K562 (cell line): Measurements from ENCODE around the gene CPNE6. TPM values are rescaled to one million over a fixed set of nuclear protein-coding genes. Genes with fewer than 3 reads are reported as not detected.

ENCODE experiments used
- ATAC-seq: fragments of 200-7000 bp; cut with Tn5 transposase; 3 replicates; pipeline ENCODE4 v1.9.1; 2020; ENCODE audit warnings: moderate library complexity
- BruUV-seq: library from RNA; stranded (reverse); fragments of 400-500 nt; replicated peaks from 2 replicates; lab custom pipeline; 2021; lab: Mats Ljungman, UMichigan
- CTCF ChIA-PET: fragments of 300-600 bp; formaldehyde crosslinking; extraction: SDS; loops from one replicate; lab custom pipeline; 2021; ENCODE audit warnings: low intra/inter-chr PET ratio; lab: Yijun Ruan, JAX
- POLR2A ChIA-PET: fragments of 300-600, 350-650 bp; sonication (Branson Sonifier 250); formaldehyde crosslinking; extraction: SDS; loops from one replicate; lab custom pipeline; 2021; ENCODE audit warnings: antibody characterized with exemption, inconsistent platforms; lab: Yijun Ruan, JAX
- DNase-seq, 4 experiments: peaks; one replicate each; pipeline versions ENCODE4 v3.0.0 to v3.0.0-alpha.2; 2011 to 2018; ENCODE audit warnings: low spot score in 3 of 4, mixed read lengths in 3 of 4; ENCODE audit errors: extremely low read depth in 1 of 4
- FAIRE-seq: peaks from 2 replicates; lab custom pipeline; 2011; peaks lifted over from hg19 to GRCh38; lab: Jason Lieb, UNC
- H2AFZ ChIP-seq: 2 replicates; pipeline ENCODE4 v1.6.0; 2011; ENCODE audit warnings: low read depth, low read length, control low read depth, inconsistent platforms
- H3K27ac ChIP-seq: fragments of 200-600 bp; 3 replicates; pipeline ENCODE4 v1.8.0; 2011; ENCODE audit warnings: low read depth, mild to moderate bottlenecking, control low read depth, inconsistent platforms, low read length, moderate library complexity, mixed read lengths; ENCODE audit errors: extremely low read depth
- H3K27me3 ChIP-seq, 2 experiments: fragments of 300-600 bp in 1 of 2; 2 replicates in 1 of 2; 3 replicates in 1 of 2; pipeline versions ENCODE4 v1.6.0 to v1.8.0; 2011; ENCODE audit warnings: inconsistent platforms in 2 of 2, low read length in 2 of 2, mild to moderate bottlenecking in 1 of 2, mixed read lengths in 1 of 2, moderate library complexity in 1 of 2; ENCODE audit not compliant: control insufficient read depth in 2 of 2, insufficient read depth in 2 of 2
- H3K36me3 ChIP-seq: fragments of 300-600 bp; 3 replicates; pipeline ENCODE4 v1.8.0; 2011; ENCODE audit warnings: mild to moderate bottlenecking, low read length, inconsistent platforms; ENCODE audit not compliant: control insufficient read depth, insufficient read depth
- H3K4me1 ChIP-seq, 2 experiments: fragments of 200-600 bp in 1 of 2; replicated peaks in 1 of 2; 2 replicates in 1 of 2; 3 replicates in 1 of 2; pipeline versions ENCODE4 v1.5.1 to v1.8.0; 2011; ENCODE audit warnings: inconsistent platforms in 2 of 2, low read length in 2 of 2, mild to moderate bottlenecking in 1 of 2, mixed read lengths in 1 of 2, moderate library complexity in 1 of 2; ENCODE audit not compliant: control insufficient read depth in 2 of 2, insufficient read depth in 2 of 2
- H3K4me2 ChIP-seq: 2 replicates; pipeline ENCODE4 v1.6.1; 2011; ENCODE audit warnings: low read length, control low read depth, inconsistent platforms, mixed read lengths; ENCODE audit not compliant: insufficient read depth
- H3K4me3 ChIP-seq: fragments of 200-600 bp; sonication (generic), shearing (Covaris generic); 2 replicates; pipeline ENCODE4 v1.5.1; 2016; ENCODE audit warnings: control low read depth, inconsistent platforms
- H3K79me2 ChIP-seq: fragments of 200-600 bp; 3 replicates; pipeline ENCODE4 v1.8.0; 2011; ENCODE audit warnings: low read length, inconsistent platforms; ENCODE audit not compliant: control insufficient read depth, insufficient read depth
- H3K9ac ChIP-seq, 2 experiments: 2 replicates each; pipeline versions ENCODE4 v1.6.0 to v1.6.1; 2011; ENCODE audit warnings: low read depth in 2 of 2, low read length in 2 of 2, control low read depth in 1 of 2, inconsistent platforms in 1 of 2, mild to moderate bottlenecking in 1 of 2, mixed read lengths in 1 of 2; ENCODE audit not compliant: insufficient read depth in 1 of 2
- H3K9me1 ChIP-seq: one replicate; pipeline ENCODE4 v1.6.0; 2011; ENCODE audit warnings: inconsistent platforms, mild to moderate bottlenecking, low read length, moderate library complexity; ENCODE audit not compliant: control insufficient read depth, insufficient read depth
- H3K9me3 ChIP-seq: replicated peaks from 2 replicates; pipeline ENCODE4 v1.5.1; 2011; ENCODE audit warnings: low read depth, low read length, inconsistent platforms; ENCODE audit not compliant: control insufficient read depth, insufficient read depth
- H4K20me1 ChIP-seq: replicated peaks from 2 replicates; pipeline ENCODE4 v1.6.1; 2011; ENCODE audit warnings: low read length, inconsistent platforms, mixed read lengths; ENCODE audit not compliant: control insufficient read depth, insufficient read depth
- CBX3 ChIP-seq, 2 experiments: IDR thresholded peaks; 1 replicate in 1 of 2; 2 replicates in 1 of 2; pipeline ENCODE4 v1.6.1; 2012; ENCODE audit warnings: inconsistent platforms in 2 of 2, low read length in 2 of 2, borderline replicate concordance in 1 of 2, control low read depth in 1 of 2
- DIDO1 ChIP-seq: fragments of 450-650 bp; IDR thresholded peaks from 2 replicates; pipeline ENCODE4 v1.6.1; 2016; ENCODE audit warnings: low read depth, missing biosample characterization, missing genetic modification characterization
- KAT8 ChIP-seq: fragments of 450-650 bp; IDR thresholded peaks from 2 replicates; pipeline ENCODE4 v1.6.1; 2016; ENCODE audit warnings: low read depth, mild to moderate bottlenecking
- NFE2L1 ChIP-seq: fragments of 450-650 bp; IDR thresholded peaks from 2 replicates; pipeline ENCODE4 v1.6.1; 2016; ENCODE audit warnings: missing genetic modification characterization, low read depth, mild to moderate bottlenecking, missing compliant biosample characterization, moderate library complexity, borderline replicate concordance
- ZNF584 ChIP-seq: fragments of 200-800 bp; sonication (Bioruptor generic); IDR thresholded peaks from 2 replicates; pipeline ENCODE4 v1.6.1; 2016; ENCODE audit warnings: low read depth, mild to moderate bottlenecking, missing genetic modification characterization, missing compliant biosample characterization
- WGBS: fragments of 100-300 bp; shearing (Covaris generic); methylation state at CpG from one replicate; pipeline ENCODE4 v1.1.6; 2016; ENCODE audit warnings: low coverage, mixed read lengths; ENCODE audit not compliant: insufficient coverage; ENCODE audit errors: missing lambda C conversion rate; 5-methylcytosine and 5-hydroxymethylcytosine counted together
- in situ Hi-C: fragments of 300-500 bp; cut with MboI; formaldehyde crosslinking; loops from 4 replicates; pipeline ENCODE4 v1.15.0; 2018; ENCODE audit warnings: inconsistent platforms, mixed read lengths
- intact Hi-C: fragments of 100-400 bp; cut with micrococcal nuclease; formaldehyde crosslinking; loops from 2 replicates; pipeline ENCODE4 v1.14.2; 2022
- polyA plus RNA-seq, 8 experiments: library from polyadenylated mRNA; depleted of rRNA in 4 of 8; stranded (reverse) in 5 of 8; unstranded in 3 of 8; fragments of >200 nt; fragmentation: Nextera tagmentation in 2 of 8; fragmentation: Illumina TruSeq in 1 of 8; extraction: Ambion mirVana in 2 of 8; extraction: Trizol in 1 of 8; gene quantifications; 2 replicates each; pipeline versions ENCODE4 v1.2.1 to v1.2.3, GENCODE V29; 2011 to 2014; ENCODE audit warnings: inconsistent platforms in 1 of 8, missing spikeins in 1 of 8
- total RNA-seq, 7 experiments: library from RNA; depleted of rRNA in 6 of 7; stranded (reverse); fragments of >200 nt in 6 of 7; fragmentation: Illumina TruSeq in 2 of 7; extraction: Trizol in 2 of 7; gene quantifications; 2 replicates each; pipeline versions ENCODE4 v1.2.1 to v1.2.3, GENCODE V29; 2011 to 2021; ENCODE audit warnings: low replicate concordance in 1 of 7
- TF ChIP-seq, protein P1 (sequence below): sonication (generic); formaldehyde crosslinking; IDR thresholded peaks from 2 replicates; pipeline ENCODE4 v1.8.0; 2023; ENCODE audit warnings: mild to moderate bottlenecking, missing genetic modification reagents

The CPNE6 gene
- total and polyA plus RNA-seq, 9 of the 15 experiments (the other 6 are each of a cell fraction or from before 2014, with no cell fraction given): not detected

DNA sequence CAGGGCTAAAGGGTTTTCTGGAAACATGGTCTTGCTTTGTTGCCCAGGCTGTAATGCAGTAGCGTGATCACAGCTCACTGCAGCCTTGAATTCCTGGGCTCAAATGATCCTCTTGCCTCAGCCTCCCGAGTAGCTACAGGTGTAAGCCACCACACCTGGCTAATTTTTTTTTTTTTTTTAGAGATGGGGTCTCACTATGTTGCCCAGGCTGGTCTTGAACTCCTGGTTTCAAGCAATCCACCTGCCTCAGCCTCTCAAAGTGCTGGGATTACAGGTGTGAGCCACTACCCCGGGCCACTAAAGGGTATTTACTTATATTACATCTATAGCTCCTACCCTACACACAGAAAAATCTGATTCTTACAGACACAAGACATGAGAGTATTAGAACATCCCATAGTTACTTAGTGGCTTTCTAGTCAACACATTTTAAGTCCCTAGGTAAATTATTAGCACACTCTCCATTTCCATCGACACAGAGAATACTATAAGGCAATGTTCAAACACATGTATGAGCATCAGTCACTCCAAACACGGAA lies 37.0 kb downstream of the CPNE6 start:
- in situ Hi-C loops (no loop called here), intact Hi-C loops (loop anchor here (1.0 to 5.0 kb wide), 2 partner anchors 50 to 211 kb away; no protein-coding TSS in a partner anchor)
- peaks cover 7% of the 10 kb centered on the region; the same call in 1 of the 3 replicates for H3K36me3 ChIP-seq
- H3K9me3 ChIP-seq: no peaks in the 10 kb centered on the region; the same call in 1 of the 2 replicates
- H3K9me1 ChIP-seq: no peaks in the 10 kb centered on the region
- POLR2A ChIA-PET: interaction anchor here (0.6 to 4.8 kb wide), 4 partner anchors 13 to 105 kb away, joined by 3 to 29 read pairs (median 8); partner anchors contain the start of gene PCK2
- H3K4me3 ChIP-seq: no peak overlapping the region
- no peak for ATAC-seq
- H3K79me2 ChIP-seq: no peaks in the 10 kb centered on the region
- no peaks in the 10 kb centered on the region for H4K20me1 ChIP-seq
- H3K27me3 ChIP-seq: no peaks in the 10 kb centered on the region
- WGBS: 20% methylated on average over 5 of the region's 5 CpGs
- no TSS peak for BruUV-seq
- no peak for FAIRE-seq
- H3K27ac ChIP-seq: no peak overlapping the region; the same call in 2 of the 3 replicates
- CTCF ChIA-PET: interaction anchor here (0.9 kb wide), 1 partner anchor 50 kb away, joined by 7 read pairs; no protein-coding TSS in a partner anchor
- H3K4me2 ChIP-seq: no peak overlapping the region
- H3K9ac ChIP-seq: no peak overlapping the region
- TF ChIP-seq KAT8: no peak
- TF ChIP-seq, protein P1, sequence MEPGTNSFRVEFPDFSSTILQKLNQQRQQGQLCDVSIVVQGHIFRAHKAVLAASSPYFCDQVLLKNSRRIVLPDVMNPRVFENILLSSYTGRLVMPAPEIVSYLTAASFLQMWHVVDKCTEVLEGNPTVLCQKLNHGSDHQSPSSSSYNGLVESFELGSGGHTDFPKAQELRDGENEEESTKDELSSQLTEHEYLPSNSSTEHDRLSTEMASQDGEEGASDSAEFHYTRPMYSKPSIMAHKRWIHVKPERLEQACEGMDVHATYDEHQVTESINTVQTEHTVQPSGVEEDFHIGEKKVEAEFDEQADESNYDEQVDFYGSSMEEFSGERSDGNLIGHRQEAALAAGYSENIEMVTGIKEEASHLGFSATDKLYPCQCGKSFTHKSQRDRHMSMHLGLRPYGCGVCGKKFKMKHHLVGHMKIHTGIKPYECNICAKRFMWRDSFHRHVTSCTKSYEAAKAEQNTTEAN (CRISPR knock-in tag): no peak
- H3K4me1 ChIP-seq: peaks cover 0 to 3% of the 10 kb centered on the region in 2 experiments; a peak in 2 of 5 replicates
- no peak for DNase-seq
- H2AFZ ChIP-seq: peak overlapping the region; percentile 85

DNA sequence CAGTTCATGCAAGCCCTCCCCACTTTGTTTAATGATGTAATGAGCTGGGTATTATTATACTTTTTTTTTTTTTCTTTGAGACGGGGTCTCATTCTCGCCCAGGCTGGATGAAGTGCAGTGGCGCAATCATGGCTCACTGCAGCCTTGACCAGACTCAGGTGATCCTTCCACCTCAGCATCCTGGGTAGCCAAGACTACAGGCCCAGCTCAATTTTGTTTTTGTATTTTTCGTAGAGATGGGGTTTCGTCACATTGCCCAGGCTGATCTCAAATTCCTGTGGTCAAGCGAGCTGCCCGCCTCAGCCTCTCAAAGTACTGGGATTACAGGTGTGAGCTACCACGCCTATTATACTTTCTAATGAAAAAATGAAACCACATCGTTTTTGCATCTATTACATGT lies 38.7 kb downstream of the CPNE6 start:
- in situ Hi-C loops (no loop called here), intact Hi-C loops (no loop called here)
- ATAC-seq (no peak), FAIRE-seq (no peak), DNase-seq (no peak)
- no peaks in the 10 kb centered on the region for H3K9me3 ChIP-seq
- no peak overlapping the region for H3K27ac ChIP-seq
- H3K9me1 ChIP-seq: no peaks in the 10 kb centered on the region
- no peak overlapping the region for H3K4me3 ChIP-seq
- no peak overlapping the region for H3K4me2 ChIP-seq
- CTCF ChIA-PET: interaction anchor here (1.5 kb wide), 1 partner anchor 96 kb away, joined by 6 read pairs; no protein-coding TSS in a partner anchor
- H4K20me1 ChIP-seq: no peaks in the 10 kb centered on the region
- peaks cover 0 to 8% of the 10 kb centered on the region in 2 experiments; a peak in 3 of 5 replicates for H3K4me1 ChIP-seq
- no peak overlapping the region for H2AFZ ChIP-seq
- H3K36me3 ChIP-seq: no peaks in the 10 kb centered on the region
- WGBS: 83% methylated on average over 8 of the region's 9 CpGs
- H3K79me2 ChIP-seq: peaks cover under 1% of the 10 kb centered on the region; the same call in 1 of the 3 replicates
- POLR2A ChIA-PET: interaction anchor here (1.3 to 1.5 kb wide), 3 partner anchors 15 to 41 kb away, joined by 3 to 4 read pairs (median 4); no protein-coding TSS in a partner anchor
- no peaks in the 10 kb centered on the region for H3K27me3 ChIP-seq
- BruUV-seq: no TSS peak
- H3K9ac ChIP-seq: no peak overlapping the region
- TF ChIP-seq DIDO1 (tag): no peak
- TF ChIP-seq CBX3 (IDR thresholded peaks at IDR 0.05; ENCODE audit: borderline replicate concordance in 1 of 2, low read length in 2 of 2): no peak
- TF ChIP-seq NFE2L1 (tag): no peak
- no peak for TF ChIP-seq ZNF584 (CRISPR knock-in tag)
